Lung (tissue), 12 donors: Measurements from ENCODE around the gene GLUL. TPM values are rescaled to one million over a fixed set of nuclear protein-coding genes. Genes with fewer than 3 reads are reported as not detected.

Source experiments
- ATAC-seq: fragments of 200-7000 bp; cut with Tn5 transposase; one replicate; pipeline ENCODE4 v1.9.1; 2020; ENCODE audit warnings: moderate number of reproducible peaks; ENCODE audit not compliant: insufficient read depth, low FRiP score
- DNase-seq, 3 donors: peaks; one replicate each; pipeline ENCODE4 v3.0.0-alpha.2; 2013 to 2017
- H3K27ac ChIP-seq, 2 donors: one replicate each; pipeline ENCODE4 v1.5.1; 2013; ENCODE audit warnings: mild to moderate bottlenecking in 2 of 2, moderate library complexity in 2 of 2, control low read depth in 1 of 2, inconsistent platforms in 1 of 2, low read depth in 1 of 2, low read length in 1 of 2
- H3K27me3 ChIP-seq, 3 donors: one replicate each; pipeline ENCODE4 v1.5.1; 2013; ENCODE audit warnings: low read length in 2 of 3; ENCODE audit not compliant: control insufficient read depth in 3 of 3, insufficient read depth in 3 of 3
- H3K36me3 ChIP-seq, 4 donors: one replicate each; pipeline ENCODE4 v1.5.1; 2013; ENCODE audit warnings: low read length in 4 of 4, mild to moderate bottlenecking in 1 of 4, moderate library complexity in 1 of 4; ENCODE audit not compliant: control insufficient read depth in 4 of 4, insufficient read depth in 4 of 4
- H3K4me1 ChIP-seq, 5 donors: one replicate each; pipeline ENCODE4 v1.5.1; 2013; ENCODE audit warnings: low read length in 5 of 5, mild to moderate bottlenecking in 2 of 5, moderate library complexity in 1 of 5; ENCODE audit not compliant: control insufficient read depth in 5 of 5, insufficient read depth in 5 of 5
- H3K4me3 ChIP-seq: one replicate; pipeline ENCODE4 v1.5.1; 2013; ENCODE audit warnings: mild to moderate bottlenecking, control low read depth, moderate library complexity
- H3K9ac ChIP-seq, 2 donors: one replicate each; pipeline ENCODE4 v1.5.1; 2013; ENCODE audit warnings: low read length in 2 of 2, control low read depth in 1 of 2; ENCODE audit not compliant: insufficient read depth in 1 of 2
- H3K9me3 ChIP-seq, 4 donors: one replicate each; pipeline ENCODE4 v1.5.1; 2013; ENCODE audit warnings: low read length in 3 of 4, mild to moderate bottlenecking in 1 of 4, moderate library complexity in 1 of 4; ENCODE audit not compliant: control insufficient read depth in 4 of 4, insufficient read depth in 3 of 4
- CTCF ChIP-seq: IDR thresholded peaks from 2 replicates; pipeline ENCODE4 v1.5.1; 2012; ENCODE audit warnings: mild to moderate bottlenecking; ENCODE audit errors: control extremely low read depth, extremely low read depth
- WGBS, 2 donors: extraction: QIAGEN DNeasy Blood & Tissue Kit; methylation state at CpG; one replicate each; pipeline ENCODE4 v1.1.7; 2013; 5-methylcytosine and 5-hydroxymethylcytosine counted together
- polyA plus RNA-seq, 2 donors: library from polyadenylated mRNA; stranded (reverse); fragments of 200-250 nt; gene quantifications; one replicate each; pipeline ENCODE4 v1.2.1, GENCODE V29; 2013
- total RNA-seq, 2 donors: library from RNA; depleted of rRNA in 1 of 2; stranded (reverse); fragments of >200 nt in 1 of 2; gene quantifications; one replicate each; pipeline ENCODE4 v1.2.1, GENCODE V29; 2014 to 2021
- donor health status: control.
- donor health status: control.
- donor health status: Bipolar disorder and iron deficiency.
- donor health status: healthy.
- donor health status: DM: yes; HTN: yes; CAD: no.

Gene GLUL
- total and polyA plus RNA-seq, 4 donors = 209 to 2,889 (median 1,186) TPM

GRCh38 chr1:182332261-182333060 is 59.1 kb downstream of the GLUL start:
- H3K9ac ChIP-seq = no peak overlapping the region
- no peaks in the 10 kb centered on the region for H3K27me3 ChIP-seq
- no peak for DNase-seq
- peaks cover 0 to 6% (median 0%) of the 10 kb centered on the region in 5 donors for H3K4me1 ChIP-seq
- H3K36me3 ChIP-seq = no peaks in the 10 kb centered on the region
- H3K9me3 ChIP-seq = no peaks in the 10 kb centered on the region
- TF ChIP-seq CTCF = no peak
- no peak for ATAC-seq
- H3K4me3 ChIP-seq = no peak overlapping the region
- WGBS, 2 donors = 79 to 84% methylated on average over 13 of the region's 13 CpGs
- H3K27ac ChIP-seq = no peak overlapping the region

Other genes with a start within 250 kb of the GLUL start
- gene TEDDM1, start 8.9 kb upstream of the GLUL start, total RNA-seq = not detected
- gene TEDDM1, start 8.9 kb upstream of the GLUL start, polyA plus RNA-seq = not detected
- not detected for gene RGSL1, start 58.4 kb upstream of the GLUL start, total RNA-seq
- gene RGSL1, start 58.4 kb upstream of the GLUL start, polyA plus RNA-seq = under 1 TPM in 1 of 2 donors, not detected in 1; 0.13 TPM
- gene RNASEL, start 197.5 kb upstream of the GLUL start, total RNA-seq = 10 to 100 TPM in 1 of 2 donors, 1 to 10 TPM in 1; 9.7 to 14.8 TPM
- gene RNASEL, start 197.5 kb upstream of the GLUL start, polyA plus RNA-seq = 1 to 10 TPM; 3.7 to 8.3 TPM
- gene RGS16, start 212.6 kb upstream of the GLUL start, total RNA-seq = 10 to 100 TPM; 12.3 to 13.6 TPM
- 10 to 100 TPM; 16.4 to 26.6 TPM for gene RGS16, start 212.6 kb upstream of the GLUL start, polyA plus RNA-seq